K562 (cell line): ENCODE results near the gene HARS1. TPM values are rescaled to one million over a fixed set of nuclear protein-coding genes. Genes with fewer than 3 reads are reported as not detected.

Source experiments
- CREM ChIP-seq: IDR thresholded peaks from 2 replicates; pipeline ENCODE4 v1.6.1; 2014; ENCODE audit warnings: antibody characterized with exemption, low read depth
- ETS2 ChIP-seq: IDR thresholded peaks from 2 replicates; pipeline ENCODE4 v1.6.1; 2016; ENCODE audit warnings: borderline replicate concordance, missing genetic modification characterization, mild to moderate bottlenecking, moderate library complexity, missing compliant biosample characterization; ENCODE audit not compliant: poor library complexity, severe bottlenecking
- ETV1 ChIP-seq: fragments of 450-650 bp; conservative IDR thresholded peaks from 2 replicates; pipeline ENCODE4 v1.6.1; 2016; ENCODE audit warnings: missing genetic modification characterization, control low read depth, low read depth, missing compliant biosample characterization
- HMG20B ChIP-seq: fragments of 250-450 bp; sonication (Bioruptor Pico); IDR thresholded peaks from 2 replicates; pipeline ENCODE4 v1.5.0; 2021; ENCODE audit warnings: mild to moderate bottlenecking
- HNRNPL ChIP-seq: fragments of 200-400 bp; formaldehyde crosslinking; IDR thresholded peaks from 2 replicates; pipeline ENCODE4 v1.6.1; 2017; ENCODE audit warnings: low read depth, mild to moderate bottlenecking, low read length
- NFE2 ChIP-seq: IDR thresholded peaks from 2 replicates; pipeline ENCODE4 v1.6.1; 2014; ENCODE audit warnings: antibody characterized with exemption, low read depth
- NR2C2 ChIP-seq, 2 experiments: fragments of 200-800 bp in 1 of 2; sonication (Bioruptor generic) in 1 of 2; sonication (generic) in 1 of 2; formaldehyde crosslinking in 1 of 2; IDR thresholded peaks; 2 replicates each; pipeline versions ENCODE4 v1.6.1 to v1.8.0; 2016 to 2022; ENCODE audit warnings: mild to moderate bottlenecking in 1 of 2, missing compliant biosample characterization in 1 of 2, missing genetic modification characterization in 1 of 2, missing genetic modification reagents in 1 of 2
- PRMT5 ChIP-seq: sonication (generic); formaldehyde crosslinking; IDR thresholded peaks from 2 replicates; pipeline ENCODE4 v1.5.0; 2020; ENCODE audit warnings: missing genetic modification reagents
- SIRT6 ChIP-seq: IDR thresholded peaks from one replicate; pipeline ENCODE4 v1.6.1; 2012; ENCODE audit warnings: low read depth, mild to moderate bottlenecking, control low read depth, inconsistent platforms, low read length, moderate library complexity
- SOX6 ChIP-seq: fragments of 450-650 bp; IDR thresholded peaks from 2 replicates; pipeline ENCODE4 v1.6.1; 2014; ENCODE audit warnings: mild to moderate bottlenecking
- SP1 ChIP-seq: sonication (generic); formaldehyde crosslinking; IDR thresholded peaks from 2 replicates; pipeline ENCODE4 v1.8.1; 2022; ENCODE audit warnings: mild to moderate bottlenecking, missing genetic modification reagents
- TAF15 ChIP-seq: fragments of 200-400 bp; formaldehyde crosslinking; IDR thresholded peaks from 2 replicates; pipeline ENCODE4 v1.6.1; 2017; ENCODE audit warnings: mild to moderate bottlenecking, low read depth, low read length, moderate library complexity
- ZC3H4 ChIP-seq: sonication (generic); formaldehyde crosslinking; IDR thresholded peaks from 2 replicates; pipeline ENCODE4 v1.9.0; 2021; ENCODE audit warnings: missing genetic modification reagents, borderline replicate concordance
- ZFP30 ChIP-seq: fragments of 250-450 bp; sonication (Bioruptor Pico); IDR thresholded peaks from 2 replicates; pipeline ENCODE4 v1.8.0; 2022; ENCODE audit warnings: moderate library complexity, mild to moderate bottlenecking, inconsistent platforms, borderline replicate concordance
- ZNF561 ChIP-seq: fragments of 450-650 bp; formaldehyde crosslinking; conservative IDR thresholded peaks from 2 replicates; pipeline ENCODE4 v1.4.0; 2020; ENCODE audit warnings: mild to moderate bottlenecking, moderate library complexity
- ZNF76 ChIP-seq: fragments of 250-450 bp; sonication (Bioruptor Pico); IDR thresholded peaks from 2 replicates; pipeline ENCODE4 v1.4.0; 2020; ENCODE audit warnings: mild to moderate bottlenecking, moderate library complexity, borderline replicate concordance
- ZNF766 ChIP-seq: fragments of 200-800 bp; sonication (Bioruptor generic); conservative IDR thresholded peaks from 2 replicates; pipeline ENCODE4 v1.6.1; 2016; ENCODE audit warnings: missing genetic modification characterization, missing compliant biosample characterization
- polyA plus RNA-seq, 8 experiments: library from polyadenylated mRNA; depleted of rRNA in 4 of 8; stranded (reverse) in 5 of 8; unstranded in 3 of 8; fragments of >200 nt; fragmentation: Nextera tagmentation in 2 of 8; fragmentation: Illumina TruSeq in 1 of 8; extraction: Ambion mirVana in 2 of 8; extraction: Trizol in 1 of 8; gene quantifications; 2 replicates each; pipeline versions ENCODE4 v1.2.1 to v1.2.3, GENCODE V29; 2011 to 2014; ENCODE audit warnings: inconsistent platforms in 1 of 8, missing spikeins in 1 of 8
- total RNA-seq, 7 experiments: library from RNA; depleted of rRNA in 6 of 7; stranded (reverse); fragments of >200 nt in 6 of 7; fragmentation: Illumina TruSeq in 2 of 7; extraction: Trizol in 2 of 7; gene quantifications; 2 replicates each; pipeline versions ENCODE4 v1.2.1 to v1.2.3, GENCODE V29; 2011 to 2021; ENCODE audit warnings: low replicate concordance in 1 of 7
- TF ChIP-seq, protein P1 (sequence below): fragments of 250-450 bp; sonication (Bioruptor Pico); IDR thresholded peaks from 2 replicates; pipeline ENCODE4 v1.8.0; 2022; ENCODE audit warnings: inconsistent platforms
- TF ChIP-seq, protein P2 (sequence below): sonication (generic); formaldehyde crosslinking; IDR thresholded peaks from 2 replicates; pipeline ENCODE4 v1.9.0; 2022; ENCODE audit warnings: mild to moderate bottlenecking, missing genetic modification reagents
- TF ChIP-seq, protein P3 (sequence below): fragments of 200-800 bp; sonication (Bioruptor generic); IDR thresholded peaks from 2 replicates; pipeline ENCODE4 v1.6.1; 2017; ENCODE audit warnings: missing genetic modification characterization, missing compliant biosample characterization
- TF ChIP-seq, protein P4 (sequence below): IDR thresholded peaks from 2 replicates; pipeline ENCODE4 v1.6.1; 2012; ENCODE audit warnings: low read depth, low read length, improper control_type of control experiment, borderline replicate concordance

The HARS1 gene
- total and polyA plus RNA-seq, 9 of the 15 experiments (the other 6 are each of a cell fraction or from before 2014, with no cell fraction given) = 13.5 to 88.5 (median 75.2) TPM

DNA sequence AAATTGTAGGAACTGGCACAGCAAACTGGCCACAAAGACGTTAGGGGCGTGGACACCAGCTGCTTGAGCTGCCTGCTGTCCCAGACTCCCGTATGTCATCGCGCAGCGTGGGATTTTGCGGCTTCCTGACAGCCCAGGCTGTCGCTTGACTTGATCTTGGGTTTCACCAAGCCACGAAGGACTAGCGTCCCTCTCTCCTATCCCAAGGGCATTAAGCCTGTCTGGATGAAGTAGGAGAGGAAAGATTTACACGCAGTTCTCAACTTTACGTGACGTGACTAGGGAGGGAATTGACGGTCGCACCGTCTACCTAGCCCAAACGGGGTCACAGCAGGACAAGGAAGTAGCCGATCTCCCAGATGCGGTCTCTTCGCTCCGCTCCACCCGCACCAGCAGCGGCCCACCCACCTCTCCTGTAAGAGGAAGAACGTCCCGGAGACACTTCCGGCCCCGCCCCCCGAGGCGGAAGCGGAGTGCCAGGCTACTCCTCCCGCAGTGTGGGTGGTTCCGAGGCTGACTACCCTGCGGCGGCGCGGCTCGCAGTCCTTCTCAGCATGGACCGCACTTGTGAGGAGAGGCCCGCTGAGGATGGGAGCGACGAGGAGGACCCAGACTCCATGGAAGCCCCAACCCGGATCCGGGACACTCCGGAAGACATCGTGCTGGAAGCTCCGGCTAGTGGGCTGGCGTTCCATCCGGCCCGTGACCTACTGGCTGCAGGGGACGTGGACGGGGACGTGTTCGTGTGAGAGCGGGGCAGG, 26.6 kb downstream of the HARS1 start, which contains the start of gene WDR55 (continued):
- TF ChIP-seq PRMT5 (CRISPR knock-in tag) (no peak), ETS2 (no peak), SIRT6 (no peak), ZNF561 (CRISPR knock-in tag) (no peak), HNRNPL (no peak), NR2C2 (CRISPR knock-in tag; IDR thresholded peaks at IDR 0.05) (peak; percentile 67), NR2C2 (tag; IDR thresholded peaks at IDR 0.05) (peak; percentile 83), CREM (peak; percentile 85), ZC3H4 (CRISPR knock-in tag) (no peak), TAF15 (no peak), HMG20B (no peak), ZNF766 (no peak), ETV1 (tag) (peak; percentile 95), ZFP30 (CRISPR knock-in tag) (no peak), SP1 (peak; percentile 95), SOX6 (peak; percentile 39; the same call in 1 of the 2 replicates), NFE2 (no peak), ZNF76 (CRISPR knock-in tag) (no peak)
- TF ChIP-seq, protein P1, sequence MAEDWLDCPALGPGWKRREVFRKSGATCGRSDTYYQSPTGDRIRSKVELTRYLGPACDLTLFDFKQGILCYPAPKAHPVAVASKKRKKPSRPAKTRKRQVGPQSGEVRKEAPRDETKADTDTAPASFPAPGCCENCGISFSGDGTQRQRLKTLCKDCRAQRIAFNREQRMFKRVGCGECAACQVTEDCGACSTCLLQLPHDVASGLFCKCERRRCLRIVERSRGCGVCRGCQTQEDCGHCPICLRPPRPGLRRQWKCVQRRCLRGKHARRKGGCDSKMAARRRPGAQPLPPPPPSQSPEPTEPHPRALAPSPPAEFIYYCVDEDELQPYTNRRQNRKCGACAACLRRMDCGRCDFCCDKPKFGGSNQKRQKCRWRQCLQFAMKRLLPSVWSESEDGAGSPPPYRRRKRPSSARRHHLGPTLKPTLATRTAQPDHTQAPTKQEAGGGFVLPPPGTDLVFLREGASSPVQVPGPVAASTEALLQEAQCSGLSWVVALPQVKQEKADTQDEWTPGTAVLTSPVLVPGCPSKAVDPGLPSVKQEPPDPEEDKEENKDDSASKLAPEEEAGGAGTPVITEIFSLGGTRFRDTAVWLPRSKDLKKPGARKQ (CRISPR knock-in tag) = no peak
- TF ChIP-seq, protein P2, sequence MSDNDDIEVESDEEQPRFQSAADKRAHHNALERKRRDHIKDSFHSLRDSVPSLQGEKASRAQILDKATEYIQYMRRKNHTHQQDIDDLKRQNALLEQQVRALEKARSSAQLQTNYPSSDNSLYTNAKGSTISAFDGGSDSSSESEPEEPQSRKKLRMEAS (CRISPR knock-in tag) = peak; percentile 68
- TF ChIP-seq, protein P3, sequence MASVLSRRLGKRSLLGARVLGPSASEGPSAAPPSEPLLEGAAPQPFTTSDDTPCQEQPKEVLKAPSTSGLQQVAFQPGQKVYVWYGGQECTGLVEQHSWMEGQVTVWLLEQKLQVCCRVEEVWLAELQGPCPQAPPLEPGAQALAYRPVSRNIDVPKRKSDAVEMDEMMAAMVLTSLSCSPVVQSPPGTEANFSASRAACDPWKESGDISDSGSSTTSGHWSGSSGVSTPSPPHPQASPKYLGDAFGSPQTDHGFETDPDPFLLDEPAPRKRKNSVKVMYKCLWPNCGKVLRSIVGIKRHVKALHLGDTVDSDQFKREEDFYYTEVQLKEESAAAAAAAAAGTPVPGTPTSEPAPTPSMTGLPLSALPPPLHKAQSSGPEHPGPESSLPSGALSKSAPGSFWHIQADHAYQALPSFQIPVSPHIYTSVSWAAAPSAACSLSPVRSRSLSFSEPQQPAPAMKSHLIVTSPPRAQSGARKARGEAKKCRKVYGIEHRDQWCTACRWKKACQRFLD (CRISPR knock-in tag) = no peak
- TF ChIP-seq, protein P4, sequence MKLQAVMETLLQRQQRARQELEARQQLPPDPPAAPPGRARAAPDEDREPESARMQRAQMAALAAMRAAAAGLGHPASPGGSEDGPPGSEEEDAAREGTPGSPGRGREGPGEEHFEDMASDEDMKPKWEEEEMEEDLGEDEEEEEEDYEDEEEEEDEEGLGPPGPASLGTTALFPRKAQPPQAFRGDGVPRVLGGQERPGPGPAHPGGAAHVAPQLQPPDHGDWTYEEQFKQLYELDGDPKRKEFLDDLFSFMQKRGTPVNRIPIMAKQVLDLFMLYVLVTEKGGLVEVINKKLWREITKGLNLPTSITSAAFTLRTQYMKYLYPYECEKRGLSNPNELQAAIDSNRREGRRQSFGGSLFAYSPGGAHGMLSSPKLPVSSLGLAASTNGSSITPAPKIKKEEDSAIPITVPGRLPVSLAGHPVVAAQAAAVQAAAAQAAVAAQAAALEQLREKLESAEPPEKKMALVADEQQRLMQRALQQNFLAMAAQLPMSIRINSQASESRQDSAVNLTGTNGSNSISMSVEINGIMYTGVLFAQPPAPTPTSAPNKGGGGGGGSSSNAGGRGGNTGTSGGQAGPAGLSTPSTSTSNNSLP = no peak
